SW 1271 (cell line): ENCODE measurements around the gene DNAJC1.
A peak's percentile ranks its signal among the peaks of the same experiment; 100 is the strongest.
"Not testable (repeated sequence)": the region's sequence is repeated elsewhere in the genome, so short reads cannot be mapped to it uniquely, and the experiment has no call there.

ENCODE experiments used
- DNase-seq, 2 experiments: peaks; one replicate each; lab custom pipeline; 2025; lab: John Stamatoyannopoulos, UW

The DNAJC1 gene, protein sequence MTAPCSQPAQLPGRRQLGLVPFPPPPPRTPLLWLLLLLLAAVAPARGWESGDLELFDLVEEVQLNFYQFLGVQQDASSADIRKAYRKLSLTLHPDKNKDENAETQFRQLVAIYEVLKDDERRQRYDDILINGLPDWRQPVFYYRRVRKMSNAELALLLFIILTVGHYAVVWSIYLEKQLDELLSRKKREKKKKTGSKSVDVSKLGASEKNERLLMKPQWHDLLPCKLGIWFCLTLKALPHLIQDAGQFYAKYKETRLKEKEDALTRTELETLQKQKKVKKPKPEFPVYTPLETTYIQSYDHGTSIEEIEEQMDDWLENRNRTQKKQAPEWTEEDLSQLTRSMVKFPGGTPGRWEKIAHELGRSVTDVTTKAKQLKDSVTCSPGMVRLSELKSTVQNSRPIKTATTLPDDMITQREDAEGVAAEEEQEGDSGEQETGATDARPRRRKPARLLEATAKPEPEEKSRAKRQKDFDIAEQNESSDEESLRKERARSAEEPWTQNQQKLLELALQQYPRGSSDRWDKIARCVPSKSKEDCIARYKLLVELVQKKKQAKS

DNA sequence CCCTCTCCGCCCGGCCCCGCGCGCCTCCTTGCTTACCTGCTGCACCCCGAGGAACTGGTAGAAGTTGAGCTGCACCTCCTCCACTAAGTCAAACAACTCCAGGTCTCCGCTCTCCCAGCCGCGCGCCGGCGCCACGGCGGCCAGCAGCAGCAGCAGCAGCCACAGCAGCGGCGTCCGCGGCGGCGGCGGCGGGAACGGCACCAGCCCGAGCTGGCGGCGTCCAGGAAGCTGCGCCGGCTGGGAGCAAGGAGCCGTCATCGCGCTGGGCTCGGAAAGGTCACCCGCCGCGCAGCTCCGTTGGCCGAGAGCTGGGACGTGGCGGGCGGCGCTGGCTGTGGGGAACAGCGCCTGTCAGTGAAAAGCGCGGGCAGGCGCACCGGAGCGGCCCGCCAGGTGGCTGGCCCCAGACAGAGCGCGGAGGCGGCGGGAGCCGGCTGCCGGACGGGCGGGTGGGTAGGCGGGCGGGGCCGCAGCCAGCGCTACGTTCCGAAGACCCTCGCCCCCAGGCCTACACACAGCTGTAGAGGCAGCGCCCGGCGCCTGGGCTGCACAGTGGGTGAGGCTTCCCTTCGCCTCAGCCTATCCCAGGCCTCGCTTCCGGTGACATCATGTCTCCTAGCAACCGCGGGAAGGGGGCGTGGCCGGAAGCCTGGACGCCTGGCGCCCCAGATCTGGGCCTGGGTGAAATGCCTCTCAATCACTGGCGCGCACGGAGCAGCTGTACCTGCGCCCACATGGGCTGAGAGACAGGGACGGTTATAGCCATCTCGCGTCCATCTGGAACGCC lies at the start of gene DNAJC1:
TSS of gene DNAJC1 (minus strand) at position 554 of the 787 bp plus-strand sequence. CDS start at position 258, 296 bp downstream.
- DNase-seq: peak; percentile 46 to 86

DNA sequence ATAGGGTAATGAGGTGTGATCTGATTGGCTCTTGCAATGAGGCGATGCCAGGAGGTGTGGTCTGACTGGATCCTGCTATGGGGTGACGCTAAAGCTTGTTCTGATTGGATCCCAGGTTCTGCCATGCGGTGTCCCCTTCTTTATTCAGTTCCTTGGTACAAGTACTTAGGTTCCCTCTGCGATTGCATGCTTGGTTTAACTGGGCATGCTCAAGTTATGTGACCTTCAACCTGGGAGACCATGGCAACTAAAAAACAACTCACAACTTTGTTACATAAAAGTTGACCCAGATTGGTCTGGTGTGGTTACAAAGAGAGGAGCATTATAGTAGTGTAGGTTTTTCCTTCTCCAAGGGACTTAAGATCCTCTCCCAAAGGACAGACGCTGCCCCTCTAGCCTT lies 49.5 kb upstream of the DNAJC1 start:
- no peak for DNase-seq

DNA sequence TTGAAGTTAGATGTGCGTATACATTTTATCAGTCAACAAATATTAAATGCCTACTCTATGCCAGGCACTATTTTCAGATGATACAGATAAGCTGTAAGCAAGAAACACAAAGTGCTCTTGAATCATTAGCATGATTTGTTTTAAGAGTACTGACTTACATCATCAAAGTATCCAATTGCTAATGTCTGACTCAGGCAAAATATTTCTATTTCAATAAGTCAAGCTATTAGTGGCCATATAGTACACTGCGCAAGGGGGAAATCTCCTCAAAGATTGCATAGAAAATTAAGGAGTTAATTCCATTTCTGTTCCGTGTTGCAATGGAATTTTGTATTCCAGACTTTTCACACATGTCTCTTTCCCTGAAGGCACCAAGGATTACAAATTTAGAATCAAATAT lies 46.1 kb upstream of the DNAJC1 start:
- no peak for DNase-seq

DNA sequence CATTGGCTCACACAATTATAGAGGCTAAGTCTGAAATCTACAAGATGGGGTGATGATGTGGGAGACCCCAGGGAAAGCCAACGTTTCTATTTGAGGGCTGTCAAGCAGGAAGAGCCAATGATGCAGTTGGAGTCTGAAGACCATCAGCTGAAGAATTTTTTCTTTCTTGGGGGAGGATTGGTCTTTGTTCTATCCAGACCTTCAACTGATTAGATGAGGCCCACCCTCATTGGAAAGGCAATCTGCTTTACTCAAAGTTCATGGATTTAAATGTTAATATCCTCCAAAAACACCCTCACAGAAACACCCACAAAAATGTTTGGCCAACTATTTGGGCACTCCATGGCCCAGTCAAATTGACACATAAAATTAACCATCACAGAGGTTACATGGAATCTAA lies 44.3 kb upstream of the DNAJC1 start:
- DNase-seq: no peak

DNA sequence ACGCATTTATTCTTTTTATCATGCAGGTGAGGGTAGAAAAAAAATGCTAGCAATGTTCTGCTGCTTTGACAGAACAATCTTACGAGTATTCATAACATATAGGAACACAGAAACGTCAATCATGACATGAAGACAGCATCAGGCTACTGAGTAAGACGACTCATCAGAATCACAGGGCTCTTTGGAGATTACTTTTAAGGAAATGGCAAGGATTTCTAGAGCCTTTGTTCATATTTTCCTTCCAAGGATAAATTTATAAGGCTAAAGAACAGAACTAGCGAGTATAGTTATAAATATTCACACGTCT lies 39.8 kb upstream of the DNAJC1 start:
- no peak for DNase-seq

DNA sequence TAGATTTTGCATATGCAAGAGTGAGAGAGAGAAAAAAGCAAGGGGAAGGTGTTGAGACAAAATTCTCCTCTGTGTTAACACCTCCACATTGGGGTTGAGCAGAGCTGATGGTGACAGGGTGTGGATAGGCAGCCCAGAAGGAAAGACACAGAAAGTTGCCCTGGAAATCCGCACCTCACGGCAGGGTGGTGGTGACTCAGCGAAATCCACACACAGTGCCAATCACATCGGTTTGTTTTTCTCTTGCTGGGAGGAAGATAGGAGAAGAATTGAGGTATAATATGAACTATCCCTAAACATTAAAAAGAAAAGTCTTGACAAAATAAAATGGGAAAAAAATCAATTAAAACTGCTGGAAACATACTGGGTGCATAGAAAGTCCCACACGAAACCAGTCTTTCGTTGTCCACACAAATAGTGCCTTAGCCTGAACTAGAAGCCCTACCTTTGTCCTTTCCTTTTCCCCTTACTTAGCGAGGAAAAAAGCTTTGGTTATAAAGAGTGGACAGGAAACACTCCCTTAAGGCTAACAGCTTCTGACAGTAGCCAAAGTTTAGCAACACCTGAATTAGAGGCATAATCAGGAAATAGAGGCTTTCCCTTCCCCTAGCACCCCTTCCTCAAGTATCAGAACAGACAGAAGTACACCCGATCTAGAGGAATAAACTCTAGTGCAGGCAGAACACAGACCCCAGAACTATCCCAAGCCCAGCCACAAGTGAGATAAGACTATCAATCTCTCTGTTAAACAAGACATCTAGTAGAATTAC lies 39.2 kb upstream of the DNAJC1 start:
- DNase-seq: no peak

DNA sequence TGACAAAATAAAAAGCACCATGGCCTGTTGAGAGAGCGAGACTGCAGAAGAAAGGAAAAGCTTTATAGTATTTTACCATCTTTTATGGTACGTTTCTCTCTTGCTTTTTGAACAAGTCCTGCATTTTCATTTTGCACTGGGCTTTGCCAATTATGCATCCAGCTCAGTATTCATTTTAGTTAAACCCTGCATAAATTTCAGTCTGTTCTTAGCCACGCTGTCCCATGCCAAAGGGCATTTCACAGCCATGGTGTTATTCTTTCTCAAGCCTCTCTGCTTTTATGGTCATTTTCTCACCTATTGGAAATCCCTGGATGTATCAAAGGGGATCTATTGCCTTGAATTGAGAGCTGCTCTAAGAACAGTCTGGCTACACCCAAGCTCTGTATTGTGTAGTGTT lies 30.8 kb upstream of the DNAJC1 start:
- DNase-seq: no peak

DNA sequence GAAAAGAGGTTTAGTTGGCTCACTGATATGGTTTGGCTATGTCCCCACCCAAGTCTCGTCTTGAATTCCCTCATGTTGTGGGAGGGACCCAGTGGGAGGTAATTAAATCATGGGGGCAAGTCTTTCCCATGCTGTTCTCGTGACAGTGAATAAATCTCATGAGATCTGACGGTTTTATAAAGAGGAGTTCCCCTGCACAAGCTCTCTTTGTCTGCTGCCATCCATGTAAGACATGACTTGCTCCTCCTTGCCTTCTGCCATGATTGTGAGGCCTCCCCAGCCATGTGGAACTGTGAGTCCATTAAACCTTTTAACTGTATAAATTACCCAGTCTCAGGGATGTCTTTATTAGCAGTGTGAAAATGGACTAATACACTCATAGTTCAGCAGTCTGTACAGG lies 28.7 kb upstream of the DNAJC1 start:
- DNase-seq: not testable (repeated sequence)

DNA sequence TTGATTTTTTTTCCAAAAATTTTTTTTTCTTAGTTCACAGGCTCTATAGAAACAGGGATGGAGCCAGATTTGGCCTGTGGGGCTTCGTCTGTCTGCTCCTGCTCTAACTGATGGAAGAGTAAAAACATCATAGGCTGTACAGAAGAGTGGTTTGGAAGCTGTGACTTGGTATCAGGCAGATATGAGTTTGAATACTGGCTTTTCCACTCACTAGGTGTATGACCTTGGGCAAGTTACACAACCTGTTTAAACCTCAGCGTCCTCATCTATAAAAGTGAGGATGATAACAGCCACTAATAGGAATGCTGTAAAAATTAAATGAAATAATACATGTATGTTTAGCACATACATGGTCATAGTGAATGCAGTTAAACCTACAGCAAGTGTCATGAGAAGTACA lies 26.9 kb upstream of the DNAJC1 start:
- DNase-seq: no peak

DNA sequence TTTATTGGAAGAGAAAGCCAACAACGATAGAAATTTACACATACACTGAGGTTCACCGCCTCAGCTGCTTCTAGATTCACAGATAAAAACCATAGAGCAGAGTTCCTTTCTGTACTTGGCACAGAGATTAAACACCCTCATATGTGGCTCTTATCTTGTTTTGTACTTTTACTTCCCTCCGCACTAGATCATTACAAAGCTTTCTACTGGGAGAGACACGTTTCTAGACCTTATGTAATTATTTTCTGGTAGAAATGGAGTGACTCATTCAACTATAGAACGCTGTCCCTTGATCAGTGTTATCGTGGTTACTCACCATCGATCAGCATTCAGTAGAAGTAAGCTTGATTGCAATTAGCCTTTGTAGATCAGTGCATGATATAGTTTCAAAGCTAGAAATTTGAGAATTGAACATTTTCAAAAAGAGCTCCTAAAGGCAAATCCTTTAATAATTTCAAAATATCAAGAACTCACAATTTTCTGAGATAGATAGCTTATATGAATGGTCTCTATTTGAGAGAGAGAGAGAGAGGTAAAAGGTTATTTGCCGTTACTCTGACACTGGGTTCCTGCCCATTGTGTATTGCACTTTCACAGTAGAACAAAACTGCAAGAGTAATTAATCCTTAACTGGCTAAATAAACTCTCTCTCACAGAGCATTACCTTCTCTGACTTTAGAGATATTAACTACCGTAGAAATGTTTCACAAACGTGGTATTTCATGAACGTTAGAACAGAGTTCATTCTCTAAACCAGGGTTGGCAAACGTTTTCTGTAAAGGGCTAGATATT lies 26.1 kb upstream of the DNAJC1 start:
- no peak for DNase-seq

DNA sequence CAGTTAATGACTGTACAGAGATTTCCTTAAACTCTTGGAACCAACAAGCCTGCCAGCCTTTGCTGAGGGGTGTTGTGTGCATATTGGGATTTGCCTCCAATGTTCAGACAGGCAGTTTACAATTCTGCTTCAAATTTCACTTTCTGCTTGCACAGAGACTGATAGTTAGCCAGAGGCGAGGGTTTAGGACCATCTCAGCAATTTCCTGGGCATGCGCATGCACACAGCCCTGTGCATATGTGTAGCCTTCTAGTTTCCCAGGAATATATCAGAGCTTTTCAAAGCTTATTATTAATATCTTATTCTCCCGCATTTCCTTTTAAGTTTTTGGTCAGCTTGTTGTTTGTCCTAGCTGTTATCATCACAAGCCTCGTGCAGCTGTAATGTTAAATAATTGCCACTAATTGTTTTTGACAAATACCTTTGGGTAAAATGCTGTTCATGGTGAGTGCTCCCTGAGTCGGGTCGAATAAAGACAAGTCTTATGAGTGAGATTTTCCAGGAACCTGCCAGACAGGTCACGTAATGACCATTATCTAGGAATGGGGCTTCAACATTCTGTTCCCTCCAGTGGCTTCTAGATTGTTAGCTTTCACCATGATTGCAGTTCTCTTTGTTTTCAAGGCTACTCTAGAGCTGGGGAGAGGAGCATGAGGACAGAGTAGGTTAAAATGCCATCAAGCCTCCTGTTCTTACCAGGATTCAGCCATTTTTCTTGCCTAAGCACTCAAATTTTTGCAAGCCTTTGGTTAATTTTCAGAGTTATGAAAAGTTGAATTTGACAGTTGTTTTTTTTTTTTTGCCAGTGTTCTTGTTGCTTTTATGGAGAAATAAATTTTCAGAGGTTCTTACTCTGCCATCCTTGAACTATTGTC lies 24.1 kb upstream of the DNAJC1 start:
- no peak for DNase-seq

DNA sequence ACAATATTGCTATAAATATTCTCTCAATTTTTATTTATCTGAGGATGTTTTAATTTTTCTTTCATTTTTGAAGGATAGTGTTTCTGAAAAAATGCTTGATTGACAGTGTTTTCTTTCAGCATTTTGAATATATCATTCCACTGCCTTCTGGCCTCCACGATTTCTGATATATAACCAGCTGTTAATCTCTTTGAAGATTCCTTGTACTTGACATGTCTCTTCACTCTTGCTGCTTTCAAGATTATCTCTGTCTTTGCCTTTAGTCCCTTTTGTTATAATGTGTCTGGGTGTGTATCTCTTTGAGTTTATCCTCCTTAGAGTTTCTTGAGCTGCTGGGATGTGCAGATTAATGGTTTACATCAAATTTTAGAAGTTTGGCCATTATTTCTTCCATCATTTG lies 22.8 kb upstream of the DNAJC1 start:
- no peak for DNase-seq

DNA sequence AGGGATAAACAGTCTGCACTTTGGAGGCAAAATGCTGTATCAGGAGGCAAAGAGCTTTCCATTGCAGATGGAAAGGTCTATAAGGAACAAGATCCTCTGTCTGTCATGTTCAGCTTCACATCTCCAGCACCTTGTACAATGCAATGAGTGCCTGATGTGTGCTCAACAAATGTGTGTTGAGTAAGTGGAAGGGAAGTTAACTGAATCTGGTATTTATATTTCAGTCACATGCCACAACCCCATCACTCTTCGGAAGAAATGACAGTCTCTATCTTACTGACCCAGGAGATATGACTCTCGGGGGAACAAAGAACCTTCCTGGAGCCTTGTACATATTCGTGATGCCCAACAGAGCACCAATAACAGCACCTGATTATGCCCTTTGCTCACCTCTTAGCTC lies 20.0 kb upstream of the DNAJC1 start:
- no peak for DNase-seq

DNA sequence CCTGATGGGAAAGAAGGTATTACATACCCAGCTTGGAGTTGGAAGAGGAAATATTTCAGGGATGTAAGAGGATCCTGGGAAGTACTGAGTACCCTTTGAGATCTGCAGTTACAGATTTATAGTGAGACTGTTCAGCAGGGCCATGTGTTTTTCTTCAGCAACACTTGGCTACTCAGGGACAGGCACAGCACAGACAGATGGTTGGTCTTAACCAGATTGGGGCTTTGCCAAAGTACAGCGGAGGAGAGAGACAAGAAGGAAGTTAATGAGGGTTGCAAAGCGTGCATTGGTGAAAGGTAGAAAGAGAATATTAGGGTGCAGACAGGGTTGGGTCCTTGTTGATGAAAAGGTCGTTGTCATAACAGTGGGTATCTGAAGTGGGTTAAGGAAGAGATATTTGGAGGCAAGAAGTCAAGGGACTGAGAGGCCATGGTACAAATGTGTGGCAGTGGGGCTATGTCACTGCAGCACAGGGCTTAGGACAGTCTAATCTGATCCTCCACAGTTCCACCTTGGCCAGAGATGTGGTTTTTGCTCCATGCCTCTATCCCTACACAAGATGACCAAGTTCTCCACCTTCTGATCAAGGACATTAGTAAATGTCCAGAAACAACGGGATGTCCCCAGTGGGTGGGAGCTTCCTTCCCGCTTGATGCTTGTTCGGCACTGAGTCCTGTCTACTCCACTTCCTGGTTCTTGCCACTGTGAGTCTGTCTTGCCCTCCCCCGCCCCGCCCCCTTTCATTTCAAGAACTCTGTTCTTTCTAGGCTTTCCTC lies 18.9 kb upstream of the DNAJC1 start:
- no peak for DNase-seq

DNA sequence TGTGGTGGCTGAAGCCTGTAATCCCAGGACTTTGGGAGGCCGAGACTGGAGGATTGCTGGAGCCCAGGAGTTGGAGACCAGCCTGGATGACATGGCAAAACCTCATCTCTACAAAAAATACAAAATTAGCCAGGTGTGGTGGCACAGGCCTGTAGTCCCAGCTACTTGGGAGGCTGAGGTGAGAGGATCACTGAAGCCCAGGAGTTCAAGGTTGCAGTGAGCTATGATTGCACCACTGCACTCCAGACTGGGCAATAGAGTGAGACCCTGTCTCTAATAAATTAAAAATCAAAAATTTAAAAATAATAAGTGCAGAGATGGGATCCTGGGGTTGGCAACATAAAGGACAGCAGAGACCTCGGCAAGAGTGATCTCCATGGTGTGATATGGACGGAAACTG lies 17.6 kb upstream of the DNAJC1 start:
- DNase-seq: not testable (repeated sequence)

DNA sequence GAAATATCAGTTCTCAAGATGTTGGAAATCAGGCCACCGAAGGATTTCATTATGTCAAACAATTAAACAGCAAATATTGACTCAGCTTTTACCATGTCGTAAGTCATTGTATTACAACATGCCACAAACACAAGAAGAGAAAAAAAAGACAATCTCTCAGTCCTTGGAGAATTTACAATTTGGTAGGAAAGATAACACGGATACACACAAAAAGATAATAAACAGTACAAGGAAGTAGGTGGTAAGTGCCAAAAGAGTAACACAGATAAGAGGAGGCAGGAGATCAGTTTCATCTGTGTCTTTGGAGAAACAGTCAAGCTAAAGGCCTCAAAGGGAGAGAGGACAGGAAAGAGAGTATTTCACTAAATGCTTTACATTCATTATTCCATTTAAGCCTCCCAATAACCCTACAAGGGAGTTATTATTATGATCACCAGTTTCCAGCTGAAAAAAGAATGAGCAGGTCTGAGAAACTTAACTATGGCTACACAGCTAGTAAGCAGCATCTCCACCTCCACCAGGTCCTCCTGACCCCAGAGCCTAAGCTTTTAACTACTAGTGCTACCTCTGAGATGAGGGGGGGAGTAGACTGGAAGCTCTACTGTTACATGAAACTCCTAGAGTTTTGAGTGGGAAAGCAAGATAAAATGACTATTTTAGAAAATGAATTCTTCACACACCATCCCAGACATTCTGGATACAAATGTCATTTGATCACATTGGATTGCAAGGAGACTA lies 13.9 kb upstream of the DNAJC1 start:
- no peak for DNase-seq

DNA sequence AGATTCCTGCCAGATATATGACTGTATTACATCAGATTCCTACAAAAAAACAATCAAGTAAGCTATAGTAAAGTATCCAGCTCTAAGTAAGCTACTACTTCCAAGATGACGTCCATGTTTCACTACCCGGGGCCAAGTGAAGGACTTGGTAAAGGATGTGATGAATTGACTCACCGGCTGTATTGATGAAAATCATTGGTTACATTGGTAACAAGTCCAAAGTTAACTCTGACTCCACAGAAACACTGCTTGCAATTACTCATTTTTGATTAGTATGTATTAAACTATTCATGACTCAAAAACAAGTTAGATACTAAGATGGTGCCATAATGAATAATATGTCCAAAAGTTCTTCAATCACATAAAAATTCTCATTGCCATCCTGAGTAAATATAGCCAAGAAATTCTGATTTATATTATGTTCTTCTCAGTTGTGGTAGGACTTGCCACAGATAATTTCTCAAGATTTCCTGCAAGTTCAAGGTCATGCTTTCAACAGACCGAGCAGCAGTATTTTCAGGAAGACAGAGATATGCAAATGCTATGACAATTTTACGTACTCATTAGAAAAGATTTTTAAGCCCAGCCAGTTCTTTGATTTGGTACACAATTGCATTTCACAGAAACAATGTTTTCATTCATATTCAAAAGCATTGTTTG lies 12.6 kb upstream of the DNAJC1 start:
- DNase-seq: no peak

DNA sequence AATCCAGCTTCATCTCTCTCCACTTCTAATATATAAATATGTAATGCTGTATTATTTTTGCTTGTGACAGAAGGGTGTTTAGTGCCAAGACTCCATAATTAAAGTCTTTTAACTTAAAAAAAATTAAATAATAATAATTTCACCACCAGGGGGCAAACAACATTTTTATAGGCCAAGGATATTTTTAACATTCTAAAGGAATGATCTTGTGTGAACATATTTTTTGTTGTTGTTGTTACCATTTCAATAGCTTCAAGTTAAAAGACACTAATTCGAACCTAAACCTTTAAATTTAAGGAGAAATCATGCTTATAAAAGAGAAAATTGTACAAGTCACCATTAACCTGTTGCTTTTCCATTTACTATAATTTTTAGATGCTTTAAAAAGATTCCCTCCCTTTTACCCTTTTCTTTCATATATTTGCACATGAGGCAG lies 7.5 kb upstream of the DNAJC1 start:
- peak; percentile 3 to 31 for DNase-seq

DNA sequence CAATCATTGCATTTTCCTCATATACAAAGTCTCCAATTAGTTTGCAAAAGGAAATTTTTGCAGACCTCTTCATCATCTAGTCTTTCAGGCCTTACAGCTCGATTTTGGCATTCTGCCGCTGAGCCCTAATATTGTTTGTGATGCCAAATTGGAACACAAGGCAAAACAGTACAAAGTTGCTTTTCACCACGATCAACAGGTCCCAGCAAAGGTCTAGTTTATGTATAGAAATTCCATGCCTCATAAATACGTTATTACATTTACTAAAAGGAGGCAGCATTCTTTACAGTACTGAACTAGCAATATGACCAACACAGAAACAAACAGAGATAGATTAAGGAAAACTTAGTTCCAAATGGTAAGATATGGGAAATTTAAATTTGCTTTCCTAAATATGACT lies 7.0 kb upstream of the DNAJC1 start:
- DNase-seq: no peak
